Uterus (tissue), 2 donors: ENCODE measurements around the gene PRSS56.

Experiments
- POLR2A ChIP-seq, 2 donors: fragments of 450-650 bp; IDR thresholded peaks; one replicate each; pipeline ENCODE4 v1.6.1; 2016; ENCODE audit warnings: antibody characterized with exemption in 2 of 2, mild to moderate bottlenecking in 1 of 2, moderate library complexity in 1 of 2
- TF ChIP-seq, protein P1 (sequence below), 4 experiments: fragments of 200-600 bp in 2 of 4; fragments of 450-650 bp in 2 of 4; sonication (generic) in 2 of 4; IDR thresholded peaks; one replicate each; pipeline ENCODE4 v1.5.1; 2016 to 2019; ENCODE audit warnings: antibody characterized with exemption in 4 of 4, mild to moderate bottlenecking in 2 of 4, moderate library complexity in 1 of 4

DNA sequence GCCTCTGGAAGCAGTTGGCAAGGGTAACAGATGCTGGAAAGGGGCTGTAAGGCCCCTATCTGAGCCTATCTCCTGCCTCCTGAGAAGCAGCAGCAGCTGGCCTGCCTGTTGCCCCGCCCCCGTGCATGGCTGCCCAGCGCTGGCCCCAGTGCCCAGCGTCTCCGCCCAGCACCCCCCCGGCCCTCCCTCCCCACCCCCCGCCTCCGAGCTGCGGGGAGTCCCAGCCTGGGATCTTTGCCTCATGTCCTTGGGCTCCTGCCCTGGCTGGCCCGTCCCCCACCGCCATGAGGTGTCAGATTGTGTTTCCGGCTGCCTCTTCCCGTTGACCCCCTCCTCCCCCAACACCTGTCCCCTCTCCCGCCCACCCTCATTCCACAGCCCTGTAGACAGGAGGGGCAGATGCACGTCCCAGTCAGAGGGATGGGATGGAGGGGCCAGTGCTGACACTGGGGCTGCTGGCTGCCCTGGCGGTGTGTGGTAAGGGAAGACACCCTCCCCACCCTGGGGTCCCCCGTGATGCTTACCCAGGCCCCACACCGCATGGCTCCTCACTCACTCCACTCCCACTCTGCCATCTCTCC, 5.7 kb downstream of the PRSS56 start, which contains the start of gene CHRND:
- TF ChIP-seq, protein P1, sequence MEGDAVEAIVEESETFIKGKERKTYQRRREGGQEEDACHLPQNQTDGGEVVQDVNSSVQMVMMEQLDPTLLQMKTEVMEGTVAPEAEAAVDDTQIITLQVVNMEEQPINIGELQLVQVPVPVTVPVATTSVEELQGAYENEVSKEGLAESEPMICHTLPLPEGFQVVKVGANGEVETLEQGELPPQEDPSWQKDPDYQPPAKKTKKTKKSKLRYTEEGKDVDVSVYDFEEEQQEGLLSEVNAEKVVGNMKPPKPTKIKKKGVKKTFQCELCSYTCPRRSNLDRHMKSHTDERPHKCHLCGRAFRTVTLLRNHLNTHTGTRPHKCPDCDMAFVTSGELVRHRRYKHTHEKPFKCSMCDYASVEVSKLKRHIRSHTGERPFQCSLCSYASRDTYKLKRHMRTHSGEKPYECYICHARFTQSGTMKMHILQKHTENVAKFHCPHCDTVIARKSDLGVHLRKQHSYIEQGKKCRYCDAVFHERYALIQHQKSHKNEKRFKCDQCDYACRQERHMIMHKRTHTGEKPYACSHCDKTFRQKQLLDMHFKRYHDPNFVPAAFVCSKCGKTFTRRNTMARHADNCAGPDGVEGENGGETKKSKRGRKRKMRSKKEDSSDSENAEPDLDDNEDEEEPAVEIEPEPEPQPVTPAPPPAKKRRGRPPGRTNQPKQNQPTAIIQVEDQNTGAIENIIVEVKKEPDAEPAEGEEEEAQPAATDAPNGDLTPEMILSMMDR (IDR thresholded peaks at IDR 0.05), result no peak
- TF ChIP-seq POLR2A (IDR thresholded peaks at IDR 0.05), result no peak
